Measurements from ENCODE around the gene TMEM272.

DNA sequence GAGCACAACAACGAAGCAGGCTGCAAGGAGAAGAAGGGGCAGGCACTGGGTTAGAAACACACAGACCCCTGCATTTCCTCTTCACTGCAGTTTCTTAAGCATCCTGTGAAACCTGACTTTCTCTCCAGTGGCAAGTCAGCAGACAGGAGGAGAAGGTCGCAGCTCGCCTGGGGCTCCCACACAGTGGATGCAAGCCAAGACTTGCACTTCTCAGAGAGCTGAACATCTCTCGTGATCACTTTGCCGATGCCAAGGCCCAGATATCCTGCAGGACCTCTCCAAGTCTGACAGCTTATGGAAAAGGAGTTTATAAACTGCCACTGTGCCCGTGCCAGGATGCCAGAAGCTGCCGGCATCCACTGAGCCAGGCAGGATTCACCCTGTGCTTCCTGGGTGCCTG lies 18.4 kb downstream of the TMEM272 start:
- no peak for TF ChIP-seq PPARA (CRISPR knock-in tag; IDR thresholded peaks at IDR 0.05; ENCODE audit: borderline replicate concordance)
- no peak for TF ChIP-seq TOX (CRISPR knock-in tag; IDR thresholded peaks at IDR 0.05; ENCODE audit: borderline replicate concordance)
- TF ChIP-seq RARB (CRISPR knock-in tag; IDR thresholded peaks at IDR 0.05) = no peak
- TF ChIP-seq, protein P1, sequence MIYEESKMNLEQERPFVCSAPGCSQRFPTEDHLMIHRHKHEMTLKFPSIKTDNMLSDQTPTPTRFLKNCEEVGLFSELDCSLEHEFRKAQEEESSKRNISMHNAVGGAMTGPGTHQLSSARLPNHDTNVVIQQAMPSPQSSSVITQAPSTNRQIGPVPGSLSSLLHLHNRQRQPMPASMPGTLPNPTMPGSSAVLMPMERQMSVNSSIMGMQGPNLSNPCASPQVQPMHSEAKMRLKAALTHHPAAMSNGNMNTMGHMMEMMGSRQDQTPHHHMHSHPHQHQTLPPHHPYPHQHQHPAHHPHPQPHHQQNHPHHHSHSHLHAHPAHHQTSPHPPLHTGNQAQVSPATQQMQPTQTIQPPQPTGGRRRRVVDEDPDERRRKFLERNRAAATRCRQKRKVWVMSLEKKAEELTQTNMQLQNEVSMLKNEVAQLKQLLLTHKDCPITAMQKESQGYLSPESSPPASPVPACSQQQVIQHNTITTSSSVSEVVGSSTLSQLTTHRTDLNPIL (CRISPR knock-in tag; IDR thresholded peaks at IDR 0.05; ENCODE audit: low read depth) = no peak
- no peak for TF ChIP-seq ZC3H10 (CRISPR knock-in tag; IDR thresholded peaks at IDR 0.05)
- no peak for TF ChIP-seq BACH2 (CRISPR knock-in tag; IDR thresholded peaks at IDR 0.05; ENCODE audit: borderline replicate concordance)
- TF ChIP-seq GLIS3 (CRISPR knock-in tag; IDR thresholded peaks at IDR 0.05) = no peak
- no peak for TF ChIP-seq ZFP30 (CRISPR knock-in tag; IDR thresholded peaks at IDR 0.05)
- TF ChIP-seq SNAI2 (CRISPR knock-in tag; IDR thresholded peaks at IDR 0.05) = no peak
- TF ChIP-seq ARNTL (CRISPR knock-in tag; IDR thresholded peaks at IDR 0.05; ENCODE audit: borderline replicate concordance, low read depth) = no peak
- TF ChIP-seq, protein P2, sequence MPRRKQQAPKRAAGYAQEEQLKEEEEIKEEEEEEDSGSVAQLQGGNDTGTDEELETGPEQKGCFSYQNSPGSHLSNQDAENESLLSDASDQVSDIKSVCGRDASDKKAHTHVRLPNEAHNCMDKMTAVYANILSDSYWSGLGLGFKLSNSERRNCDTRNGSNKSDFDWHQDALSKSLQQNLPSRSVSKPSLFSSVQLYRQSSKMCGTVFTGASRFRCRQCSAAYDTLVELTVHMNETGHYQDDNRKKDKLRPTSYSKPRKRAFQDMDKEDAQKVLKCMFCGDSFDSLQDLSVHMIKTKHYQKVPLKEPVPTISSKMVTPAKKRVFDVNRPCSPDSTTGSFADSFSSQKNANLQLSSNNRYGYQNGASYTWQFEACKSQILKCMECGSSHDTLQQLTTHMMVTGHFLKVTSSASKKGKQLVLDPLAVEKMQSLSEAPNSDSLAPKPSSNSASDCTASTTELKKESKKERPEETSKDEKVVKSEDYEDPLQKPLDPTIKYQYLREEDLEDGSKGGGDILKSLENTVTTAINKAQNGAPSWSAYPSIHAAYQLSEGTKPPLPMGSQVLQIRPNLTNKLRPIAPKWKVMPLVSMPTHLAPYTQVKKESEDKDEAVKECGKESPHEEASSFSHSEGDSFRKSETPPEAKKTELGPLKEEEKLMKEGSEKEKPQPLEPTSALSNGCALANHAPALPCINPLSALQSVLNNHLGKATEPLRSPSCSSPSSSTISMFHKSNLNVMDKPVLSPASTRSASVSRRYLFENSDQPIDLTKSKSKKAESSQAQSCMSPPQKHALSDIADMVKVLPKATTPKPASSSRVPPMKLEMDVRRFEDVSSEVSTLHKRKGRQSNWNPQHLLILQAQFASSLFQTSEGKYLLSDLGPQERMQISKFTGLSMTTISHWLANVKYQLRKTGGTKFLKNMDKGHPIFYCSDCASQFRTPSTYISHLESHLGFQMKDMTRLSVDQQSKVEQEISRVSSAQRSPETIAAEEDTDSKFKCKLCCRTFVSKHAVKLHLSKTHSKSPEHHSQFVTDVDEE (CRISPR knock-in tag; IDR thresholded peaks at IDR 0.05) = no peak
- TF ChIP-seq ZFP3 (CRISPR knock-in tag; IDR thresholded peaks at IDR 0.05) = no peak
